ENCODE measurements around the gene ST6GALNAC1.

ST6GALNAC1 gene

GRCh38 chr17:76643553-76644148 lies at the start of gene ST6GALNAC1:
Gene ST6GALNAC1, minus strand, starts transcription at chr17:76643757. Its CDS starts 119 bp downstream, at chr17:76643638.
- DNase-seq (ENCODE audit: low read depth): no peak

- DNase-seq (ENCODE audit: low read depth): no peak
Measured at GRCh38 chr17:76691379-76692191, 48.0 kb upstream of the ST6GALNAC1 start.

- no peak for DNase-seq (ENCODE audit: low read depth)
Measured at GRCh38 chr17:76690596-76691280, 47.2 kb upstream of the ST6GALNAC1 start.

- no peak for DNase-seq (ENCODE audit: low read depth)
Measured at GRCh38 chr17:76689859-76690258, 46.3 kb upstream of the ST6GALNAC1 start.

- DNase-seq (ENCODE audit: low read depth): no peak
Measured at GRCh38 chr17:76688165-76688622, 44.6 kb upstream of the ST6GALNAC1 start.

- DNase-seq (ENCODE audit: low read depth): no peak
Measured at GRCh38 chr17:76687298-76688164, 44.0 kb upstream of the ST6GALNAC1 start.

GRCh38 chr17:76686538-76687297 lies 43.2 kb upstream of the ST6GALNAC1 start:
- DNase-seq (ENCODE audit: low read depth): no peak

- DNase-seq (ENCODE audit: low read depth): no peak
Measured at GRCh38 chr17:76685846-76686245, 42.3 kb upstream of the ST6GALNAC1 start.

GRCh38 chr17:76685366-76685765 lies 41.8 kb upstream of the ST6GALNAC1 start:
- no peak for DNase-seq (ENCODE audit: low read depth)

- no peak for DNase-seq (ENCODE audit: low read depth)
Measured at GRCh38 chr17:76684756-76685155, 41.2 kb upstream of the ST6GALNAC1 start.

GRCh38 chr17:76683921-76684745 lies 40.6 kb upstream of the ST6GALNAC1 start:
- no peak for DNase-seq (ENCODE audit: low read depth)

GRCh38 chr17:76683011-76683755 lies 39.6 kb upstream of the ST6GALNAC1 start:
- DNase-seq (ENCODE audit: low read depth): no peak

GRCh38 chr17:76682296-76682695 lies 38.7 kb upstream of the ST6GALNAC1 start:
- no peak for DNase-seq (ENCODE audit: low read depth)

GRCh38 chr17:76681222-76682137 lies 37.9 kb upstream of the ST6GALNAC1 start:
- DNase-seq (ENCODE audit: low read depth): no peak

- no peak for DNase-seq (ENCODE audit: low read depth)
Measured at GRCh38 chr17:76679239-76679638, 35.7 kb upstream of the ST6GALNAC1 start.

- no peak for DNase-seq (ENCODE audit: low read depth)
Measured at GRCh38 chr17:76678330-76678729, 34.8 kb upstream of the ST6GALNAC1 start.

GRCh38 chr17:76677406-76677805 lies 33.8 kb upstream of the ST6GALNAC1 start:
- no peak for DNase-seq (ENCODE audit: low read depth)

GRCh38 chr17:76676629-76677028 lies 33.1 kb upstream of the ST6GALNAC1 start:
- DNase-seq (ENCODE audit: low read depth): no peak
